Transverse colon (tissue), 4 donors: ENCODE data around the gene SGCE. TPM values are rescaled to one million over a fixed set of nuclear protein-coding genes. Genes with fewer than 3 reads are reported as not detected.

Source experiments
- DNase-seq: peaks from one replicate; pipeline ENCODE4 v3.0.0-alpha.2; 2019
- H3K27ac ChIP-seq, 4 donors: fragments of 200-600 bp; sonication (generic); 2 replicates each; pipeline ENCODE4 v1.5.1; 2016 to 2018; ENCODE audit warnings: inconsistent platforms in 4 of 4
- H3K27me3 ChIP-seq: fragments of 200-600 bp; sonication (generic); 2 replicates; pipeline ENCODE4 v1.5.1; 2017; ENCODE audit warnings: inconsistent platforms
- H3K36me3 ChIP-seq, 4 donors: fragments of 200-600 bp; sonication (generic); 2 replicates each; pipeline ENCODE4 v1.5.1; 2017 to 2019; ENCODE audit warnings: inconsistent platforms in 4 of 4
- H3K4me1 ChIP-seq, 4 donors: fragments of 200-600 bp; sonication (generic); 2 replicates each; pipeline ENCODE4 v1.5.1; 2017 to 2020; ENCODE audit warnings: inconsistent platforms in 4 of 4
- H3K4me3 ChIP-seq, 4 donors: fragments of 200-600 bp; sonication (generic); 1 replicate in 1 of 4; 2 replicates in 3 of 4; pipeline versions ENCODE4 v1.5.1 to v1.6.1; 2017 to 2019; ENCODE audit warnings: inconsistent platforms in 4 of 4
- H3K9me3 ChIP-seq, 2 donors: fragments of 200-600 bp; sonication (generic); 2 replicates each; pipeline ENCODE4 v1.5.1; 2017 to 2019; ENCODE audit warnings: inconsistent platforms in 2 of 2
- CTCF ChIP-seq, 5 experiments: fragments of 200-600 bp in 3 of 5; fragments of 450-650 bp in 2 of 5; sonication (generic) in 3 of 5; IDR thresholded peaks; 1 replicate in 2 of 5; 2 replicates in 3 of 5; pipeline ENCODE4 v1.5.1; 2016 to 2017; ENCODE audit warnings: antibody characterized with exemption in 5 of 5, inconsistent platforms in 3 of 5, mild to moderate bottlenecking in 2 of 5, moderate library complexity in 1 of 5
- EP300 ChIP-seq: sonication (generic); formaldehyde crosslinking; IDR thresholded peaks from one replicate; pipeline ENCODE4 v1.6.1; 2017; ENCODE audit warnings: antibody characterized with exemption, low read depth
- POLR2A ChIP-seq: fragments of 450-650 bp; IDR thresholded peaks from one replicate; pipeline ENCODE4 v1.6.1; 2016; ENCODE audit warnings: antibody characterized with exemption, mild to moderate bottlenecking, moderate library complexity
- POLR2AphosphoS5 ChIP-seq, 3 donors: sonication (generic); formaldehyde crosslinking; IDR thresholded peaks; one replicate each; pipeline ENCODE4 v1.6.1; 2016; ENCODE audit warnings: antibody characterized with exemption in 3 of 3
- WGBS, 2 donors: methylation state at CpG; one replicate each; pipeline ENCODE4 v1.1.5; 2018; ENCODE audit warnings: low coverage in 1 of 2; 5-methylcytosine and 5-hydroxymethylcytosine counted together
- in situ Hi-C, 4 donors: fragments of 200-750 bp; cut with MboI; loops; one replicate each; pipeline versions ENCODE4 v1.15.0 to v1.15.1; 2017; ENCODE audit warnings: low sequenced_read_pairs in 3 of 4, low pct_ligation_motif_present in 1 of 4, low pct_unique_long_range_greater_than_20kb in 1 of 4
- intact Hi-C: fragments of 100-400 bp; cut with DNase I; formaldehyde crosslinking; loops from one replicate; pipeline ENCODE4 v1.15.1; 2023; ENCODE audit warnings: low total_unique reads
- total RNA-seq, 4 donors: library from RNA; depleted of rRNA; stranded (reverse); fragments of >200 nt; gene quantifications; one replicate each; pipeline ENCODE4 v1.1.0, GENCODE V29; 2016

SGCE gene
- total RNA-seq, 4 donors from 2014 or later, result 24.1 to 62.1 (median 33.2) TPM

GRCh38 chr7:94612253-94612652, 43.7 kb downstream of the SGCE start:
- no peak for DNase-seq
- Histone ChIP-seq H3K9me3 (no peaks in the 10 kb centered on the region), H3K36me3 (no peaks in the 10 kb centered on the region), H3K27me3 (no peaks in the 10 kb centered on the region), H3K4me3 (no peak overlapping the region), H3K27ac (no peak overlapping the region), H3K4me1 (no peaks in the 10 kb centered on the region)
- 54 to 72% methylated on average over 1 of the region's 1 CpG for WGBS, 2 donors
- intact Hi-C loops, result no loop called here
- in situ Hi-C loops, result no loop called here
- TF ChIP-seq EP300 (no peak), POLR2AphosphoS5 (IDR thresholded peaks at IDR 0.05) (no peak), CTCF (IDR thresholded peaks at IDR 0.05) (no peak), POLR2A (no peak)

DNA sequence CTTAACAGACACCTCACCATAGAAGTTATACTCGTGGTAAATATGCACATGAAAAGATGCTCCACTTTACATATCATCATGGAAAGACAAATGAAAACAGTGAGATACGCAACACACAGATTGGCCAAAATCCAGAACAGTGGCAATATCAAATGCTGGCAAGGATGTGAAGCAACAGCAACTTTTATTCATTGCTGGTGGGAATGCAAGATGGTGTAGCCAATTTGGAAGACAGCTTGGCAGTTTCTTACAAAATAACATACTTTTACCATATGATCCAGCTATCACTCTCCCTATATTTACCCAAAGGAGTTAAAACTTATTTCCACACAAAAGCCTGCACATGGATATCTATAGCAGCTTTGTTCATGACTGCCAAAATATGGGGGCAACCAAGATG, 46.4 kb downstream of the SGCE start:
- H3K9me3 ChIP-seq, result no peaks in the 10 kb centered on the region
- H3K27ac ChIP-seq, result no peak overlapping the region
- intact Hi-C loops (no loop called here), in situ Hi-C loops (no loop called here)
- TF ChIP-seq CTCF (IDR thresholded peaks at IDR 0.05) (no peak), POLR2AphosphoS5 (IDR thresholded peaks at IDR 0.05) (no peak), POLR2A (no peak), EP300 (no peak)
- H3K36me3 ChIP-seq, result no peaks in the 10 kb centered on the region
- DNase-seq, result no peak
- H3K4me1 ChIP-seq, result no peaks in the 10 kb centered on the region
- H3K27me3 ChIP-seq, result no peaks in the 10 kb centered on the region
- H3K4me3 ChIP-seq, result no peak overlapping the region
- WGBS, 2 donors, result 89 to 94% methylated on average over 2 of the region's 2 CpGs

GRCh38 chr7:94605031-94605430, 50.9 kb downstream of the SGCE start:
- no peaks in the 10 kb centered on the region for H3K9me3 ChIP-seq
- H3K4me3 ChIP-seq, result no peak overlapping the region
- no peaks in the 10 kb centered on the region for H3K4me1 ChIP-seq
- no peaks in the 10 kb centered on the region for H3K36me3 ChIP-seq
- intact Hi-C loops (no loop called here), in situ Hi-C loops (no loop called here)
- no peak for TF ChIP-seq POLR2A
- TF ChIP-seq CTCF (IDR thresholded peaks at IDR 0.05), result no peak
- 89 to 90% methylated on average over 1 of the region's 1 CpG for WGBS, 2 donors
- H3K27me3 ChIP-seq, result no peaks in the 10 kb centered on the region
- DNase-seq, result no peak
- H3K27ac ChIP-seq, result no peak overlapping the region

GRCh38 chr7:94602181-94602580, 53.8 kb downstream of the SGCE start:
- no peak overlapping the region for H3K27ac ChIP-seq
- intact Hi-C loops, result no loop called here
- TF ChIP-seq POLR2AphosphoS5 (IDR thresholded peaks at IDR 0.05), result no peak
- TF ChIP-seq EP300, result no peak
- no peak for TF ChIP-seq POLR2A
- no peak for TF ChIP-seq CTCF (IDR thresholded peaks at IDR 0.05)
- DNase-seq, result no peak
- no peaks in the 10 kb centered on the region for H3K36me3 ChIP-seq
- in situ Hi-C loops, result no loop called here
- no peaks in the 10 kb centered on the region for H3K4me1 ChIP-seq
- no peak overlapping the region for H3K4me3 ChIP-seq
- WGBS, 2 donors, result 93 to 100% methylated on average over 1 of the region's 1 CpG
- no peaks in the 10 kb centered on the region for H3K27me3 ChIP-seq
- H3K9me3 ChIP-seq, result no peaks in the 10 kb centered on the region
